ENCODE data around the gene E2F6.
"Not testable (repeated sequence)": the region's sequence is repeated elsewhere in the genome, so short reads cannot be mapped to it uniquely, and the experiment has no call there.

Gene E2F6

GRCh38 chr2:11405599-11406266 lies 60.2 kb downstream of the E2F6 start:
- no peaks in the 10 kb centered on the region for H3K36me3 ChIP-seq
- H3K4me1 ChIP-seq (ENCODE audit: control insufficient read depth in 1 of 2, insufficient read depth in 1 of 2, low read depth in 1 of 2, low read length in 1 of 2) = no peaks in the 10 kb centered on the region
- H3K27me3 ChIP-seq = no peaks in the 10 kb centered on the region
- TF ChIP-seq, protein P1, sequence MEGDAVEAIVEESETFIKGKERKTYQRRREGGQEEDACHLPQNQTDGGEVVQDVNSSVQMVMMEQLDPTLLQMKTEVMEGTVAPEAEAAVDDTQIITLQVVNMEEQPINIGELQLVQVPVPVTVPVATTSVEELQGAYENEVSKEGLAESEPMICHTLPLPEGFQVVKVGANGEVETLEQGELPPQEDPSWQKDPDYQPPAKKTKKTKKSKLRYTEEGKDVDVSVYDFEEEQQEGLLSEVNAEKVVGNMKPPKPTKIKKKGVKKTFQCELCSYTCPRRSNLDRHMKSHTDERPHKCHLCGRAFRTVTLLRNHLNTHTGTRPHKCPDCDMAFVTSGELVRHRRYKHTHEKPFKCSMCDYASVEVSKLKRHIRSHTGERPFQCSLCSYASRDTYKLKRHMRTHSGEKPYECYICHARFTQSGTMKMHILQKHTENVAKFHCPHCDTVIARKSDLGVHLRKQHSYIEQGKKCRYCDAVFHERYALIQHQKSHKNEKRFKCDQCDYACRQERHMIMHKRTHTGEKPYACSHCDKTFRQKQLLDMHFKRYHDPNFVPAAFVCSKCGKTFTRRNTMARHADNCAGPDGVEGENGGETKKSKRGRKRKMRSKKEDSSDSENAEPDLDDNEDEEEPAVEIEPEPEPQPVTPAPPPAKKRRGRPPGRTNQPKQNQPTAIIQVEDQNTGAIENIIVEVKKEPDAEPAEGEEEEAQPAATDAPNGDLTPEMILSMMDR (IDR thresholded peaks at IDR 0.05) = no peak
- no peak overlapping the region for H3K4me3 ChIP-seq (ENCODE audit: low read depth in 1 of 2, low read length in 1 of 2)
- H3K9me3 ChIP-seq = no peaks in the 10 kb centered on the region
- H3K27ac ChIP-seq = no peak overlapping the region

DNA sequence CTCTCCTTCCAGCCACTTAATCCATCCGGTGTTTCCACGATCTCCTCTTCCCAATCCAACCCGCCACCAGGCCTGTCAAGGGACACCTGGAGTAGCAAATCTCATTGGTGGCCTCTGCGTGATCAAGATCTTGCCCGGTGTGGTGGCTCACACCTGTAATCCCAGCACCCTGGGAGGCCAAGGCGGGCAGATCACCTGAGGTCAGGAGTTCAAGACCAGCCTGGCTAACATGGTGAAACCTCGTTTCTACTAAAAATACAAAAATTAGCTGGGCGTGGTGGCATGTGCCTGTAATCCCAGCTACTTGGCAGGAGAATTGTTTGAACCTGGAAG lies 60.9 kb downstream of the E2F6 start:
- H3K27ac ChIP-seq; H3K9me3 ChIP-seq; H3K4me1 ChIP-seq (ENCODE audit: control insufficient read depth in 1 of 2, insufficient read depth in 1 of 2, low read depth in 1 of 2, low read length in 1 of 2); H3K27me3 ChIP-seq; H3K36me3 ChIP-seq; H3K4me3 ChIP-seq (ENCODE audit: low read depth in 1 of 2, low read length in 1 of 2): not testable (repeated sequence)

DNA sequence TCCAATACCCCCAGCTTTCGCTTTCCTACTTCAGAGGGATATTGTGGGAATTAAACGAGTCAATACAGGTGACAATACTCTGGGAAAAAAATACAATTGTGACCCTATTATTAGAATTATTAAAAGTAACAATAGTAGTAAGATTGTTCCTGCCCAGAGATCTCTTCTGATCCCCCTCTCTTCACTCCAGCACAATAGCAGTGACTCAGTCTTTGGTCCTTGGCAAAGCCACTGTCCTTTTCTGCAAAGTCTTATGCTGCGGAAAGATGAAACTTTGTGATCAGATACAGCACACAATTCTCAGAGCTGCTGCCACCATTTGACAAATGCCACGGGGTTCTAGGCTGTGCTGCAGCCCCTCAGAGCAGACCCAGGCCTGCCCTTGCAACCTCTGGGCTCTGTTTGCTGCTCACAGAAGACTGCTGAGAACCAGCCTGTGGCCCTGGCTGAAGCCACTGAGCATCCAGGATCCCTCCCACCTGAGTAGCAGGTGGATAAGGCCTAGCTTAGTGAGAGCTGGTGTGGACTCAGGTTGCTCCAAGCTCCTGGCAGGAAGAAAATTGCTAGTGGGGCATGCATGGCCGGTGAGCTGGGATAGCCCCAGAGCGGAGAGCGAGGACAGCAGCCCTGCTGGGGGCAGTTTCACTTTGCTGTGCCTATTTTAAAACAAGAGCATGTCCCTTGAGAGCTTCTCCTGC lies 61.4 kb downstream of the E2F6 start:
- TF ChIP-seq, protein P1 (IDR thresholded peaks at IDR 0.05) = no peak
- H3K27ac ChIP-seq = no peak overlapping the region
- no peaks in the 10 kb centered on the region for H3K9me3 ChIP-seq

GRCh38 chr2:11402436-11402835 lies 63.5 kb downstream of the E2F6 start:
- no peaks in the 10 kb centered on the region for H3K36me3 ChIP-seq
- no peaks in the 10 kb centered on the region for H3K9me3 ChIP-seq
- no peak overlapping the region for H3K27ac ChIP-seq
- TF ChIP-seq, protein P1 (IDR thresholded peaks at IDR 0.05) = no peak
- H3K4me3 ChIP-seq (ENCODE audit: low read depth in 1 of 2, low read length in 1 of 2) = no peak overlapping the region
- no peaks in the 10 kb centered on the region for H3K4me1 ChIP-seq (ENCODE audit: control insufficient read depth in 1 of 2, insufficient read depth in 1 of 2, low read depth in 1 of 2, low read length in 1 of 2)
- no peaks in the 10 kb centered on the region for H3K27me3 ChIP-seq

More for the DNA sequence above, 61.4 kb downstream of the E2F6 start:
- Histone ChIP-seq H3K4me1 (ENCODE audit: control insufficient read depth in 1 of 2, insufficient read depth in 1 of 2, low read depth in 1 of 2, low read length in 1 of 2) (no peaks in the 10 kb centered on the region), H3K27me3 (no peaks in the 10 kb centered on the region), H3K36me3 (no peaks in the 10 kb centered on the region), H3K4me3 (ENCODE audit: low read depth in 1 of 2, low read length in 1 of 2) (no peak overlapping the region)

DNA sequence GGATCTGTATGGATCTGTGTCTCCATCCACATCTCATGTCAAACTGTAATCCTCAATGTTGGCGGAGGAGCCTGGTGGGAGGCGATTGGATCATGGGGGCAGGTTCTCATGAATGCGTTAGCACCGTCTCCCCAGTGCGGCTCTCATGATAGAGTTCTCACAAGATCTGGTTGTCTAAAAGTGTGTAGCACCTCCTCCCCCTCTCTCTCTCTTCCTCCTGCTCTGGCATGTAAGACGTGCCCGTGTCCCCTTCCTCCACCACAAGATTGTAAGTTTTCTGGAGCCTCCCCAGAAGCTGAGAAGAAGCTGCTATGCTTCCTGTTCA lies 66.6 kb downstream of the E2F6 start:
- H3K27me3 ChIP-seq = no peaks in the 10 kb centered on the region
- H3K36me3 ChIP-seq = no peaks in the 10 kb centered on the region
- H3K4me3 ChIP-seq (ENCODE audit: low read depth in 1 of 2, low read length in 1 of 2) = no peak overlapping the region
- no peak overlapping the region for H3K27ac ChIP-seq
- H3K9me3 ChIP-seq = no peaks in the 10 kb centered on the region
- H3K4me1 ChIP-seq (ENCODE audit: control insufficient read depth in 1 of 2, insufficient read depth in 1 of 2, low read depth in 1 of 2, low read length in 1 of 2) = no peaks in the 10 kb centered on the region
- TF ChIP-seq, protein P1 (IDR thresholded peaks at IDR 0.05) = no peak

DNA sequence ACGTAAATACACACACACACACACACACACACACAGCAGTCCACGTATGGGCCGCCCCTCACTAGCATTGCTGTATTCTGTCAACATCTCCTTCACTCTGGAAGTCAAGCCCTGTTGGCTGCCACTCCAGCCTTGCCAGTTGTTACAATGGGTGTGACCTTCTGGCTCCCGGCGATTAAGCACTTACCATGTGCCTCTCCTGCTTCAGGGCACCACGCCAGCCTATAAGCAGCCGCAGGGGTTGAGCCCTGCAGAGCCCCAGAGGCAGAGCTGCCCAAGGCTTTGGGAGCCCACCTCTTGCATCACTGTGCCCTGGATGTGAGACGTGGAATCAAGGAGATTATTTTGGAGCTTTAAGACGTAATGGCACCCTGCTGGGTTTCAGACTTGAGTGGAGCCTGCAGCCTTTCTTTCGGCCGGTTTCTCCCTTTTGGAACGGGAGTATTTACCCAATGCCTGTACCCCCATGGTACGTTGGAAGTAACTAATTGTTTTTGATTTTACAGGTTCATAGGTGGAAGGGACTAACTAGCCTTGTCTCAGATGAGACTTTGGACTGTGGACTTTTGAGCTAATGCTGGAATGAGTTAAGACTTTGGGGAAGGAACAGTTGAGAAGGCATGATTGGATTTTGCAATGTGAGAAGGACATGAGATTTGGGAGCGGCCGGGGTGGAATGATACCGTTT lies 67.1 kb downstream of the E2F6 start:
- Histone ChIP-seq H3K27me3 (no peaks in the 10 kb centered on the region), H3K9me3 (no peaks in the 10 kb centered on the region), H3K4me3 (ENCODE audit: low read depth in 1 of 2, low read length in 1 of 2) (no peak overlapping the region), H3K27ac (no peak overlapping the region), H3K4me1 (ENCODE audit: control insufficient read depth in 1 of 2, insufficient read depth in 1 of 2, low read depth in 1 of 2, low read length in 1 of 2) (no peaks in the 10 kb centered on the region), H3K36me3 (no peaks in the 10 kb centered on the region)
- TF ChIP-seq, protein P1 (IDR thresholded peaks at IDR 0.05) = no peak
